GM23338 (cell line): ENCODE measurements around the gene ATG7. TPM values are rescaled to one million over a fixed set of nuclear protein-coding genes. Genes with fewer than 3 reads are reported as not detected.

Experiments
- ATAC-seq: fragments of 200-7000 bp; cut with Tn5 transposase; 3 replicates; pipeline ENCODE4 v1.9.1; 2020
- DNase-seq: peaks from one replicate; pipeline ENCODE4 v3.0.0-alpha.2; 2015; ENCODE audit warnings: low spot score
- H2AFZ ChIP-seq: fragments of 200-600 bp; sonication (generic); 2 replicates; pipeline ENCODE4 v1.8.0; 2016; ENCODE audit warnings: antibody characterized with exemption, mild to moderate bottlenecking, moderate library complexity
- H3F3A ChIP-seq: fragments of 200-600 bp; sonication (generic); replicated peaks from 2 replicates; pipeline ENCODE4 v1.8.0; 2017; ENCODE audit warnings: antibody characterized with exemption, mixed run types, low read depth
- H3K27ac ChIP-seq: fragments of 200-600 bp; sonication (generic); 2 replicates; pipeline ENCODE4 v1.6.1; 2016; ENCODE audit warnings: low read depth
- H3K27me3 ChIP-seq: fragments of 200-600 bp; sonication (generic); 2 replicates; pipeline ENCODE4 v1.8.0; 2016; ENCODE audit warnings: mild to moderate bottlenecking, mixed run types, moderate library complexity; ENCODE audit not compliant: insufficient read depth
- H3K36me3 ChIP-seq: fragments of 200-600 bp; sonication (generic); 2 replicates; pipeline ENCODE4 v1.8.0; 2016; ENCODE audit warnings: mild to moderate bottlenecking; ENCODE audit not compliant: insufficient read depth
- H3K4me1 ChIP-seq: fragments of 200-600 bp; sonication (generic); 2 replicates; pipeline ENCODE4 v1.8.0; 2016; ENCODE audit warnings: mild to moderate bottlenecking, moderate library complexity; ENCODE audit not compliant: insufficient read depth
- H3K4me2 ChIP-seq: fragments of 200-600 bp; sonication (generic); 2 replicates; pipeline ENCODE4 v1.7.1; 2017; ENCODE audit warnings: mixed run types
- H3K4me3 ChIP-seq: fragments of 200-600 bp; sonication (generic); 2 replicates; pipeline ENCODE4 v1.6.1; 2016; ENCODE audit warnings: mixed run types
- H3K79me2 ChIP-seq: fragments of 200-600 bp; sonication (generic); replicated peaks from 2 replicates; pipeline ENCODE4 v1.8.0; 2017; ENCODE audit warnings: mild to moderate bottlenecking; ENCODE audit not compliant: insufficient read depth
- H3K9me2 ChIP-seq: fragments of 200-600 bp; sonication (generic); 2 replicates; pipeline ENCODE4 v1.8.0; 2017; ENCODE audit not compliant: insufficient read depth
- H4K20me1 ChIP-seq: fragments of 200-600 bp; sonication (generic); replicated peaks from 2 replicates; pipeline ENCODE4 v1.8.0; 2017; ENCODE audit warnings: mild to moderate bottlenecking; ENCODE audit not compliant: insufficient read depth
- H3K27ac Mint-ChIP-seq: 2 replicates; pipeline ENCODE4 v1.8.0; 2020; ENCODE audit warnings: inconsistent platforms, mild to moderate bottlenecking, moderate library complexity, mixed read lengths
- H3K27me3 Mint-ChIP-seq: 3 replicates; pipeline ENCODE4 v1.8.0; 2022; ENCODE audit warnings: low read depth, mild to moderate bottlenecking, moderate library complexity, mixed read lengths, inconsistent platforms; ENCODE audit not compliant: insufficient read depth, poor library complexity
- H3K36me3 Mint-ChIP-seq: 3 replicates; pipeline ENCODE4 v1.8.0; 2021; ENCODE audit warnings: low read depth, mild to moderate bottlenecking, inconsistent platforms, moderate library complexity, mixed read lengths
- H3K4me1 Mint-ChIP-seq: 3 replicates; pipeline ENCODE4 v1.8.0; 2020; ENCODE audit warnings: mild to moderate bottlenecking, inconsistent platforms, mixed read lengths
- H3K4me3 Mint-ChIP-seq: 3 replicates; pipeline ENCODE4 v1.8.0; 2021; ENCODE audit warnings: moderate library complexity, mild to moderate bottlenecking, inconsistent platforms, mixed read lengths
- H3K9me3 Mint-ChIP-seq: 3 replicates; pipeline ENCODE4 v1.8.0; 2020; ENCODE audit warnings: moderate library complexity, mild to moderate bottlenecking, inconsistent platforms, mixed read lengths
- NANOG ChIP-seq: IDR thresholded peaks from 2 replicates; pipeline ENCODE4 v1.6.1; 2016; ENCODE audit warnings: antibody characterized with exemption, borderline replicate concordance
- polyA plus RNA-seq: library from polyadenylated mRNA; unstranded; fragments of >200 nt; fragmentation: Nextera tagmentation; extraction: Ambion mirVana; gene quantifications from 2 replicates; pipeline ENCODE4 v1.2.1, GENCODE V29; 2016
- total RNA-seq: library from RNA; depleted of rRNA; stranded (reverse); fragments of >200 nt; shearing (Covaris generic); gene quantifications from 2 replicates; pipeline ENCODE4 v1.2.3, GENCODE V29; 2014
- TF ChIP-seq, protein P1 (sequence below): fragments of 250-450 bp; sonication (Bioruptor Pico); IDR thresholded peaks from 2 replicates; pipeline ENCODE4 v1.5.0; 2020; ENCODE audit warnings: mild to moderate bottlenecking, moderate library complexity
- TF ChIP-seq, protein P2 (sequence below), 2 experiments: fragments of 200-600 bp in 1 of 2; sonication (generic) in 1 of 2; conservative IDR thresholded peaks; 2 replicates each; pipeline versions ENCODE4 v1.5.1 to v1.6.1; 2016 to 2017; ENCODE audit warnings: antibody characterized with exemption in 2 of 2, low read depth in 2 of 2, mild to moderate bottlenecking in 2 of 2, moderate library complexity in 1 of 2

The ATG7 gene
- total and polyA plus RNA-seq, 2 experiments from 2014 or later: 16.2 to 36.7 TPM

DNA sequence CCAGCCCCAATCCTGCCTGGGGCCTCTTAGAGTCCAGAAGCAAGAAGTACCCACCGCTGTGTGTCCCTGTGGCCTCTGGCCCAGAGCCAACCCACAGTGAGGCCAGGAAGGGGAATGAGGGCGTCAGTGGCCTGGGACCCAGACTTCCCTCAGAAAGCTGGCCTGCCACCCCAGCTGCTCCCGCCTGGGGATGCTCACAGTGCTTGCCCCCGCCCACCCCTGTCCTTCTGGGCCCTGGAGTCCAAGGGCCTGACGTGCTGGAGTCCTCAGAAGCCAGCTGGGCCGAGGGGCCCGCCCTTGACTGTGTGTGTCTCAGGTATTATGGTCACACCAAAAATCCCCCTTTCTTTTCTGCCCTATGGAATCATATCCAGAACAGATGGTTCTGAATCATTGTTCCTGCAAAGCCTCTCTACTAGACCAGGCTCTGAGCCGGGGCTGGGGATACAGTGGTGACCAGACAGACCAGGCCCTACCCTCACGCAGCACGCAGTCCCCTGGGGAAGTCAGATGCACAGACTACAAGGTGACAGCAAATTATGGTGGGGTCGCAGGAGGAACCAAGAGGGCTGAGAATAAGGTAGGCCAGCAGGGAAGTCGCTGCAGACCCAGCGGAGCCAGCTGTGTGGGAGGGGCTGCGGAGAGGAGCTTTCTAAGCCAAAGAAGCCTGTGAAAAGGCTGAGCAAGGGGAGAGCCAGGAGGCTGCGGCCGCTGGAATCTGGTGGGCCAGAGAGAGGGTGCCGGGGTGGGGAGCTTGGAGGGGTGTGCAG is 272.4 kb downstream of the ATG7 start (continued):
- TF ChIP-seq, protein P1, sequence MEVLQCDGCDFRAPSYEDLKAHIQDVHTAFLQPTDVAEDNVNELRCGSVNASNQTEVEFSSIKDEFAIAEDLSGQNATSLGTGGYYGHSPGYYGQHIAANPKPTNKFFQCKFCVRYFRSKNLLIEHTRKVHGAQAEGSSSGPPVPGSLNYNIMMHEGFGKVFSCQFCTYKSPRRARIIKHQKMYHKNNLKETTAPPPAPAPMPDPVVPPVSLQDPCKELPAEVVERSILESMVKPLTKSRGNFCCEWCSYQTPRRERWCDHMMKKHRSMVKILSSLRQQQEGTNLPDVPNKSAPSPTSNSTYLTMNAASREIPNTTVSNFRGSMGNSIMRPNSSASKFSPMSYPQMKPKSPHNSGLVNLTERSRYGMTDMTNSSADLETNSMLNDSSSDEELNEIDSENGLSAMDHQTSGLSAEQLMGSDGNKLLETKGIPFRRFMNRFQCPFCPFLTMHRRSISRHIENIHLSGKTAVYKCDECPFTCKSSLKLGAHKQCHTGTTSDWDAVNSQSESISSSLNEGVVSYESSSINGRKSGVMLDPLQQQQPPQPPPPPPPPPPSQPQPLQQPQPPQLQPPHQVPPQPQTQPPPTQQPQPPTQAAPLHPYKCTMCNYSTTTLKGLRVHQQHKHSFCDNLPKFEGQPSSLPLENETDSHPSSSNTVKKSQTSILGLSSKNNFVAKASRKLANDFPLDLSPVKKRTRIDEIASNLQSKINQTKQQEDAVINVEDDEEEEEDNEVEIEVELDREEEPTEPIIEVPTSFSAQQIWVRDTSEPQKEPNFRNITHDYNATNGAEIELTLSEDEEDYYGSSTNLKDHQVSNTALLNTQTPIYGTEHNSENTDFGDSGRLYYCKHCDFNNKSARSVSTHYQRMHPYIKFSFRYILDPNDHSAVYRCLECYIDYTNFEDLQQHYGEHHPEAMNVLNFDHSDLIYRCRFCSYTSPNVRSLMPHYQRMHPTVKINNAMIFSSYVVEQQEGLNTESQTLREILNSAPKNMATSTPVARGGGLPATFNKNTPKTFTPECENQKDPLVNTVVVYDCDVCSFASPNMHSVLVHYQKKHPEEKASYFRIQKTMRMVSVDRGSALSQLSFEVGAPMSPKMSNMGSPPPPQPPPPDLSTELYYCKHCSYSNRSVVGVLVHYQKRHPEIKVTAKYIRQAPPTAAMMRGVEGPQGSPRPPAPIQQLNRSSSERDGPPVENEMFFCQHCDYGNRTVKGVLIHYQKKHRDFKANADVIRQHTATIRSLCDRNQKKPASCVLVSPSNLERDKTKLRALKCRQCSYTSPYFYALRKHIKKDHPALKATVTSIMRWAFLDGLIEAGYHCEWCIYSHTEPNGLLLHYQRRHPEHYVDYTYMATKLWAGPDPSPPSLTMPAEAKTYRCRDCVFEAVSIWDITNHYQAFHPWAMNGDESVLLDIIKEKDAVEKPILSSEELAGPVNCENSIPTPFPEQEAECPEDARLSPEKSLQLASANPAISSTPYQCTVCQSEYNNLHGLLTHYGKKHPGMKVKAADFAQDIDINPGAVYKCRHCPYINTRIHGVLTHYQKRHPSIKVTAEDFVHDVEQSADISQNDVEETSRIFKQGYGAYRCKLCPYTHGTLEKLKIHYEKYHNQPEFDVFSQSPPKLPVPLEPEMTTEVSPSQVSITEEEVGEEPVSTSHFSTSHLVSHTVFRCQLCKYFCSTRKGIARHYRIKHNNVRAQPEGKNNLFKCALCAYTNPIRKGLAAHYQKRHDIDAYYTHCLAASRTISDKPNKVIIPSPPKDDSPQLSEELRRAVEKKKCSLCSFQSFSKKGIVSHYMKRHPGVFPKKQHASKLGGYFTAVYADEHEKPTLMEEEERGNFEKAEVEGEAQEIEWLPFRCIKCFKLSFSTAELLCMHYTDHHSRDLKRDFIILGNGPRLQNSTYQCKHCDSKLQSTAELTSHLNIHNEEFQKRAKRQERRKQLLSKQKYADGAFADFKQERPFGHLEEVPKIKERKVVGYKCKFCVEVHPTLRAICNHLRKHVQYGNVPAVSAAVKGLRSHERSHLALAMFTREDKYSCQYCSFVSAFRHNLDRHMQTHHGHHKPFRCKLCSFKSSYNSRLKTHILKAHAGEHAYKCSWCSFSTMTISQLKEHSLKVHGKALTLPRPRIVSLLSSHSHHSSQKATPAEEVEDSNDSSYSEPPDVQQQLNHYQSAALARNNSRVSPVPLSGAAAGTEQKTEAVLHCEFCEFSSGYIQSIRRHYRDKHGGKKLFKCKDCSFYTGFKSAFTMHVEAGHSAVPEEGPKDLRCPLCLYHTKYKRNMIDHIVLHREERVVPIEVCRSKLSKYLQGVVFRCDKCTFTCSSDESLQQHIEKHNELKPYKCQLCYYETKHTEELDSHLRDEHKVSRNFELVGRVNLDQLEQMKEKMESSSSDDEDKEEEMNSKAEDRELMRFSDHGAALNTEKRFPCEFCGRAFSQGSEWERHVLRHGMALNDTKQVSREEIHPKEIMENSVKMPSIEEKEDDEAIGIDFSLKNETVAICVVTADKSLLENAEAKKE (CRISPR knock-in tag): no peak
- TF ChIP-seq, protein P2, sequence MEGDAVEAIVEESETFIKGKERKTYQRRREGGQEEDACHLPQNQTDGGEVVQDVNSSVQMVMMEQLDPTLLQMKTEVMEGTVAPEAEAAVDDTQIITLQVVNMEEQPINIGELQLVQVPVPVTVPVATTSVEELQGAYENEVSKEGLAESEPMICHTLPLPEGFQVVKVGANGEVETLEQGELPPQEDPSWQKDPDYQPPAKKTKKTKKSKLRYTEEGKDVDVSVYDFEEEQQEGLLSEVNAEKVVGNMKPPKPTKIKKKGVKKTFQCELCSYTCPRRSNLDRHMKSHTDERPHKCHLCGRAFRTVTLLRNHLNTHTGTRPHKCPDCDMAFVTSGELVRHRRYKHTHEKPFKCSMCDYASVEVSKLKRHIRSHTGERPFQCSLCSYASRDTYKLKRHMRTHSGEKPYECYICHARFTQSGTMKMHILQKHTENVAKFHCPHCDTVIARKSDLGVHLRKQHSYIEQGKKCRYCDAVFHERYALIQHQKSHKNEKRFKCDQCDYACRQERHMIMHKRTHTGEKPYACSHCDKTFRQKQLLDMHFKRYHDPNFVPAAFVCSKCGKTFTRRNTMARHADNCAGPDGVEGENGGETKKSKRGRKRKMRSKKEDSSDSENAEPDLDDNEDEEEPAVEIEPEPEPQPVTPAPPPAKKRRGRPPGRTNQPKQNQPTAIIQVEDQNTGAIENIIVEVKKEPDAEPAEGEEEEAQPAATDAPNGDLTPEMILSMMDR (conservative IDR thresholded peaks at IDR 0.05; ENCODE audit: low read depth in 2 of 2): no peak

DNA sequence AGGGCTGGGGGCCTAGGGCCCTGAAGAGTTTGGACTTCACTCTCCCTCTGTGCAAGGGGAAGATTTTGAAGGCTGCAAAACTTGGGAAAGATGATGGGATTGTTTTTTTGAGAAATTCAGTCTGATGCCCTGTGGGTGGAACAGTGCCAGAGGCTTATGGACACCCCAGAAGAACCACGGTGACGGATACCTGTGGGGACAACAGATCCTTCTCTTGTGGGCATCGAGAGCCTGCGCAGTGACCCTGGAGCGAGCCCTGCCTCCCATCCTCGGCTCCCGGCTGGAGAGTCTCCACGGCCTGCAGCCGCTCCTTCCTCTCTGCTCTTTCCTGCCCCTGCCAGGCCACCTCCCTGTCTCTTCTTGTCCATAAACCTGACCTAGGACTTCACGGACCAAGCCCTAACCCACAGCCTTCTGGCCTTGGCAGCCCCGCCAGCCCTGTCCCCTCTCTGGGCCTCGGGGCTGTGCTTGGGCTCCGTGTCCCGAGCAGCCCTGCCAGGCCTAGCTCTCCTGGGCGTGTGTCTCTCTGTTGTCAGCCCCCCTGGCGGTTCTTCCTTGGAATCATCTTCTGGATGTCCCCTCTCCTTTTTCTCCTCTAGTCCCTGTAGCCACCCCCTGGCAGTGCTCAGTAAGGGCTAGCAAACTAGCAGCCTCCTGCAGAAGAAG is 273.1 kb downstream of the ATG7 start:
- no peak for TF ChIP-seq NANOG
- TF ChIP-seq, protein P2 (conservative IDR thresholded peaks at IDR 0.05; ENCODE audit: low read depth in 2 of 2): 0 out of 4 replicates have a peak, but pooled peaks of 1 of the 2 experiments have one; percentile 14
- DNase-seq (peak; percentile 43), ATAC-seq (peak; percentile 55)
- Mint-ChIP-seq H3K4me1 (no peaks in the 10 kb centered on the region), H3K4me3 (no peak overlapping the region), H3K36me3 (peaks cover 3% of the 10 kb centered on the region; the same call in 1 of the 3 replicates), H3K9me3 (no peaks in the 10 kb centered on the region; the same call in 2 of the 3 replicates), H3K27me3 (peaks cover 9% of the 10 kb centered on the region), H3K27ac (no peak overlapping the region)
- no peaks in the 10 kb centered on the region for H3K4me1 ChIP-seq
- no peak overlapping the region for H3K4me3 ChIP-seq
- no peaks in the 10 kb centered on the region for H3K36me3 ChIP-seq
- H2AFZ ChIP-seq: no peak overlapping the region
- no peaks in the 10 kb centered on the region for H3K9me2 ChIP-seq
- H3K79me2 ChIP-seq: no peaks in the 10 kb centered on the region
- H3F3A ChIP-seq: no peaks in the 10 kb centered on the region
- H3K27me3 ChIP-seq: no peaks in the 10 kb centered on the region
- H3K4me2 ChIP-seq: no peak overlapping the region
- H4K20me1 ChIP-seq: no peaks in the 10 kb centered on the region
- no peak overlapping the region for H3K27ac ChIP-seq
